IMR-90 (cell line): Measurements from ENCODE around the gene SYT11.

ENCODE experiments used
- CHD1 ChIP-seq: IDR thresholded peaks from 2 replicates; pipeline ENCODE4 v1.6.1; 2012; ENCODE audit warnings: low read depth, low read length, improper control_type of control experiment
- CTCF ChIP-seq: conservative IDR thresholded peaks from 2 replicates; pipeline ENCODE4 v1.5.1; 2012; ENCODE audit warnings: mild to moderate bottlenecking, low read depth, low read length, improper control_type of control experiment
- POLR2A ChIP-seq: IDR thresholded peaks from 2 replicates; pipeline ENCODE4 v1.6.1; 2012; ENCODE audit warnings: mild to moderate bottlenecking, low read depth, low read length

GRCh38 chr1:155884982-155885381, 25.6 kb downstream of the SYT11 start:
- TF ChIP-seq CHD1 (no peak), POLR2A (no peak), CTCF (no peak)
